IMR-90 (cell line): Measurements from ENCODE around the gene SYNE2.

Source experiments
- BHLHE40 ChIP-seq: fragments of 150-350 bp; IDR thresholded peaks from 2 replicates; pipeline ENCODE4 v1.6.1; 2016; ENCODE audit warnings: mild to moderate bottlenecking, low read depth, low read length
- CEBPB ChIP-seq: IDR thresholded peaks from 2 replicates; pipeline ENCODE4 v1.6.1; 2012; ENCODE audit warnings: low read depth, low read length, improper control_type of control experiment
- MAZ ChIP-seq: IDR thresholded peaks from 2 replicates; pipeline ENCODE4 v1.6.1; 2012; ENCODE audit warnings: low read depth, mild to moderate bottlenecking, low read length, improper control_type of control experiment, moderate library complexity, borderline replicate concordance
- MXI1 ChIP-seq: IDR thresholded peaks from 2 replicates; pipeline ENCODE4 v1.6.1; 2012; ENCODE audit warnings: low read depth, mild to moderate bottlenecking, low read length, moderate library complexity, borderline replicate concordance
- NFE2L2 ChIP-seq: fragments of 150-350 bp; IDR thresholded peaks from 2 replicates; pipeline ENCODE4 v1.6.1; 2016; ENCODE audit warnings: low read depth, mild to moderate bottlenecking, low read length
- POLR2A ChIP-seq: IDR thresholded peaks from 2 replicates; pipeline ENCODE4 v1.6.1; 2012; ENCODE audit warnings: mild to moderate bottlenecking, low read depth, low read length
- RCOR1 ChIP-seq: IDR thresholded peaks from 2 replicates; pipeline ENCODE4 v1.6.1; 2012; ENCODE audit warnings: mild to moderate bottlenecking, low read length, improper control_type of control experiment; ENCODE audit not compliant: insufficient replicate concordance
- SMC3 ChIP-seq: fragments of 150-350 bp; IDR thresholded peaks from 2 replicates; pipeline ENCODE4 v1.6.1; 2016; ENCODE audit warnings: low read depth, mild to moderate bottlenecking, antibody characterized with exemption, low read length, moderate library complexity
- TF ChIP-seq, protein P1 (sequence below): conservative IDR thresholded peaks from 2 replicates; pipeline ENCODE4 v1.5.1; 2012; ENCODE audit warnings: mild to moderate bottlenecking, low read depth, low read length, improper control_type of control experiment

DNA sequence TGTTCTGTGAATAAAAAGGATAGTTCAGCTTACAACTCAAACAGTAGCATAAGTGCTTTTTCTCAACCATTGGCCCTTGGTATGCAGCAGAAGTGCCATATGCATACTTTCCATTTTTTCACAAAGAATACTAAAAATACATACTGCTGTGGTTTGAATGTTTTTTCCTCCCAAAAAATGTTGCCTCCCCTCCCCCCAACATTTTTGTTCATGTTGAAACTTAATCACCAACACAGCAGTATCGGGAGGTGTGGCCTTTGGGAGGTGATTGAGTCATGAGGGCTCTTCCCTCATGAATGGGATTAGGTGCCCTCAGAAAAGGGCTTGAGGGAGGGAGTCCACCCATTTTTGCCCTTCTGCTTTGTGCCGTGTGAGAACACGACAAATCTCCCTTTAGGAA lies 242.8 kb downstream of the SYNE2 start:
- TF ChIP-seq, protein P1, sequence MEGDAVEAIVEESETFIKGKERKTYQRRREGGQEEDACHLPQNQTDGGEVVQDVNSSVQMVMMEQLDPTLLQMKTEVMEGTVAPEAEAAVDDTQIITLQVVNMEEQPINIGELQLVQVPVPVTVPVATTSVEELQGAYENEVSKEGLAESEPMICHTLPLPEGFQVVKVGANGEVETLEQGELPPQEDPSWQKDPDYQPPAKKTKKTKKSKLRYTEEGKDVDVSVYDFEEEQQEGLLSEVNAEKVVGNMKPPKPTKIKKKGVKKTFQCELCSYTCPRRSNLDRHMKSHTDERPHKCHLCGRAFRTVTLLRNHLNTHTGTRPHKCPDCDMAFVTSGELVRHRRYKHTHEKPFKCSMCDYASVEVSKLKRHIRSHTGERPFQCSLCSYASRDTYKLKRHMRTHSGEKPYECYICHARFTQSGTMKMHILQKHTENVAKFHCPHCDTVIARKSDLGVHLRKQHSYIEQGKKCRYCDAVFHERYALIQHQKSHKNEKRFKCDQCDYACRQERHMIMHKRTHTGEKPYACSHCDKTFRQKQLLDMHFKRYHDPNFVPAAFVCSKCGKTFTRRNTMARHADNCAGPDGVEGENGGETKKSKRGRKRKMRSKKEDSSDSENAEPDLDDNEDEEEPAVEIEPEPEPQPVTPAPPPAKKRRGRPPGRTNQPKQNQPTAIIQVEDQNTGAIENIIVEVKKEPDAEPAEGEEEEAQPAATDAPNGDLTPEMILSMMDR, result no peak
- no peak for TF ChIP-seq SMC3
- TF ChIP-seq POLR2A, result no peak
- TF ChIP-seq CEBPB, result no peak
- no peak for TF ChIP-seq MXI1
- TF ChIP-seq RCOR1, result no peak
- TF ChIP-seq BHLHE40, result no peak
- TF ChIP-seq NFE2L2, result no peak
- TF ChIP-seq MAZ, result no peak
